A549 (cell line): Measurements from ENCODE around the gene CYP4F3. TPM values are rescaled to one million over a fixed set of nuclear protein-coding genes. Genes with fewer than 3 reads are reported as not detected.
A peak's percentile ranks its signal among the peaks of the same experiment; 100 is the strongest.

Source experiments
- ATAC-seq, 2 experiments: fragments of 200-7000 bp in 1 of 2; fragments of >200 bp in 1 of 2; cut with Nextera tagmentation in 1 of 2; cut with Tn5 transposase in 1 of 2; 3 replicates each; pipeline versions ENCODE4 v1.8.0 to v1.9.1; 2018 to 2020; ENCODE audit warnings: mild to moderate bottlenecking in 1 of 2, moderate library complexity in 1 of 2
- CTCF ChIA-PET: fragments of 300-600 bp; sonication (Branson Sonifier 250); formaldehyde crosslinking; extraction: SDS; loops from one replicate; lab custom pipeline; 2021; ENCODE audit warnings: antibody characterized with exemption, inconsistent platforms; lab: Yijun Ruan, JAX
- POLR2A ChIA-PET: fragments of 350-600 bp; formaldehyde crosslinking; extraction: SDS; loops from one replicate; lab custom pipeline; 2021; ENCODE audit warnings: antibody characterized with exemption, inconsistent platforms; lab: Yijun Ruan, JAX
- DNase-seq, 2 experiments: peaks; one replicate each; pipeline versions ENCODE4 v3.0.0 to v3.0.0-alpha.2; 2011 to 2016; ENCODE audit warnings: low read depth in 1 of 2, low spot score in 1 of 2
- FAIRE-seq: peaks from 2 replicates; lab custom pipeline; 2011; peaks lifted over from hg19 to GRCh38; lab: Jason Lieb, UNC
- H3K27ac ChIP-seq, 2 experiments: fragments of >200 bp; sonication (Bioruptor Twin); formaldehyde crosslinking; 3 replicates each; pipeline ENCODE4 v1.5.1; 2016 to 2017
- H3K4me1 ChIP-seq: fragments of >200 bp; sonication (Bioruptor Twin); formaldehyde crosslinking; 3 replicates; pipeline ENCODE4 v1.6.1; 2016
- H3K4me2 ChIP-seq: fragments of >200 bp; sonication (Bioruptor Twin); formaldehyde crosslinking; 3 replicates; pipeline ENCODE4 v1.6.1; 2016
- H3K4me3 ChIP-seq: fragments of >200 bp; sonication (Bioruptor Twin); formaldehyde crosslinking; 3 replicates; pipeline ENCODE4 v1.5.1; 2016
- H3K9me3 ChIP-seq: fragments of >200 bp; sonication (Bioruptor Twin); formaldehyde crosslinking; 3 replicates; pipeline ENCODE4 v1.6.1; 2016
- BHLHE40 ChIP-seq: IDR thresholded peaks from 2 replicates; pipeline ENCODE4 v1.6.1; 2012; ENCODE audit warnings: low read depth, low read length, inconsistent platforms
- CHD2 ChIP-seq: fragments of 150-350 bp; IDR thresholded peaks from 2 replicates; pipeline ENCODE4 v1.6.1; 2014; ENCODE audit warnings: low read length; ENCODE audit not compliant: partially characterized antibody
- CHD4 ChIP-seq: fragments of 200-600 bp; sonication (generic); IDR thresholded peaks from 2 replicates; pipeline ENCODE4 v1.6.1; 2016; ENCODE audit warnings: antibody characterized with exemption, mild to moderate bottlenecking, borderline replicate concordance
- EHMT2 ChIP-seq: fragments of 200-600 bp; sonication (generic); IDR thresholded peaks from 2 replicates; pipeline ENCODE4 v1.6.1; 2016; ENCODE audit warnings: antibody characterized with exemption, low read depth, mild to moderate bottlenecking, moderate library complexity
- ESRRA ChIP-seq: fragments of 150-350 bp; IDR thresholded peaks from 2 replicates; pipeline ENCODE4 v1.6.1; 2014; ENCODE audit warnings: mild to moderate bottlenecking, low read length, borderline replicate concordance
- FOSB ChIP-seq: fragments of 250-450 bp; sonication (Bioruptor Pico); IDR thresholded peaks from 2 replicates; pipeline ENCODE4 v1.5.0; 2020; ENCODE audit warnings: mild to moderate bottlenecking, moderate library complexity
- GATA3 ChIP-seq: IDR thresholded peaks from 2 replicates; pipeline ENCODE4 v1.6.1; 2012; ENCODE audit warnings: borderline replicate concordance
- HDAC2 ChIP-seq: fragments of 200-600 bp; sonication (generic); IDR thresholded peaks from 2 replicates; pipeline ENCODE4 v1.6.1; 2016
- HOXB13 ChIP-seq: fragments of 250-450 bp; sonication (Bioruptor Pico); IDR thresholded peaks from 2 replicates; pipeline ENCODE4 v1.5.0; 2020; ENCODE audit warnings: low read depth, mild to moderate bottlenecking, moderate library complexity
- JUN ChIP-seq, 2 experiments: fragments of >200 bp; sonication (Bioruptor Twin); formaldehyde crosslinking; IDR thresholded peaks; 2 replicates in 1 of 2; 3 replicates in 1 of 2; pipeline ENCODE4 v1.6.1; 2016 to 2017
- MAFK ChIP-seq: fragments of 450-650 bp; IDR thresholded peaks from 2 replicates; pipeline ENCODE4 v1.6.1; 2014; ENCODE audit not compliant: partially characterized antibody
- NFE2L2 ChIP-seq: fragments of 150-350 bp; conservative IDR thresholded peaks from 2 replicates; pipeline ENCODE4 v1.6.1; 2014; ENCODE audit warnings: low read length
- RARB ChIP-seq: fragments of 250-450 bp; sonication (Bioruptor Pico); IDR thresholded peaks from 2 replicates; pipeline ENCODE4 v1.8.0; 2021; ENCODE audit warnings: mild to moderate bottlenecking, moderate library complexity
- RCOR1 ChIP-seq: fragments of 150-350 bp; IDR thresholded peaks from 2 replicates; pipeline ENCODE4 v1.6.1; 2014; ENCODE audit warnings: antibody characterized with exemption, low read length, low read depth
- TFCP2L1 ChIP-seq: fragments of 250-450 bp; sonication (Bioruptor Pico); IDR thresholded peaks from 2 replicates; pipeline ENCODE4 v1.5.0; 2021; ENCODE audit warnings: mild to moderate bottlenecking
- TP53 ChIP-seq: fragments of 250-450 bp; sonication (Bioruptor Pico); IDR thresholded peaks from 2 replicates; pipeline ENCODE4 v1.5.0; 2021; ENCODE audit warnings: mild to moderate bottlenecking, moderate library complexity
- ZNF302 ChIP-seq: fragments of 250-450 bp; sonication (Bioruptor Pico); IDR thresholded peaks from 2 replicates; pipeline ENCODE4 v1.9.0; 2021; ENCODE audit warnings: inconsistent platforms, mild to moderate bottlenecking, moderate library complexity
- WGBS: methylation state at CpG from one replicate; pipeline ENCODE4 v1.1.6; 2017; ENCODE audit errors: missing lambda C conversion rate; 5-methylcytosine and 5-hydroxymethylcytosine counted together
- polyA plus RNA-seq, 4 experiments: library from polyadenylated mRNA; depleted of rRNA in 3 of 4; stranded (reverse); fragments of >200 nt; fragmentation: RNase III in 1 of 4; extraction: RNeasy Plus Mini Kit Qiagen cat#74134 plus additional on column Dnase treatment in 1 of 4; gene quantifications; 2 replicates in 3 of 4; 3 replicates in 1 of 4; pipeline ENCODE4 v1.2.3, GENCODE V29; 2011 to 2017
- TF ChIP-seq, protein P1 (sequence below): fragments of 150-350 bp; IDR thresholded peaks from 2 replicates; pipeline ENCODE4 v1.6.1; 2014; ENCODE audit warnings: low read depth, mild to moderate bottlenecking, low read length
- TF ChIP-seq, protein P2 (sequence below): IDR thresholded peaks from 2 replicates; pipeline ENCODE4 v1.6.1; 2012
- TF ChIP-seq, protein P3 (sequence below): fragments of 250-450 bp; sonication (Bioruptor Pico); IDR thresholded peaks from 2 replicates; pipeline ENCODE4 v1.5.0; 2021; ENCODE audit warnings: mild to moderate bottlenecking, moderate library complexity, borderline replicate concordance
- TF ChIP-seq, protein P4 (sequence below): fragments of 200-600 bp; sonication (generic); IDR thresholded peaks from 2 replicates; pipeline ENCODE4 v1.6.1; 2016; ENCODE audit warnings: antibody characterized with exemption, mild to moderate bottlenecking, moderate library complexity
- TF ChIP-seq, protein P5 (sequence below): fragments of >200 bp; sonication (Bioruptor Twin); formaldehyde crosslinking; IDR thresholded peaks from 3 replicates; pipeline ENCODE4 v1.6.1; 2016

CYP4F3 gene
- polyA plus RNA-seq, 2 of the 4 experiments (the other 2 are of a cell fraction) = 8.9 to 33.2 TPM

DNA sequence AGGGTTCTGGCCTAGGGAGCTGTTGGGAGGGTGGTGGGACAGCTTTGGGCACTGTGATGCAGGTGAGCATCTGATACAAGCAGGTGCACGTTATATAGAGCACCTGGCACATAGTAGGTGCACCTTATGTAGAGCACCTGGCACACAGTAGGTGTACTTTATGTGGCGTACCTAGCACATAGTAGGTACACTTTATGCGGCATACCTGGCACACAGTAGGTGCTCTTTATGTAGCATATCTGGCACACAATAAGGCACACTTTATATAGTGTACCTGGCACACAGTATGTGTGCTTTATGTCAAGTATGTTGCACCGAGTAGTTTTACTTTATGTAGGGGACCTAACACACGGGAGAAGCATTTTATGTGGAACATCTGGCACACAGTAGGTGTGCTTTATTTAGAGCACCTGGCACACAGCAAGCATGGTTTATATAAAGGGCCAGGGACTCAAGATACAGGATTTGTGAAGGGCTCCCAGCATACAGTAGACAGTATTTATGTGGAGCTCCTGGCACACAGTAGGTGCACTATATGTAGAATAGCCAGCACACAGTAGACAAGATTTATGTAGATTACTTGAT lies 30.6 kb downstream of the CYP4F3 start (continued):
- TF ChIP-seq, protein P1, sequence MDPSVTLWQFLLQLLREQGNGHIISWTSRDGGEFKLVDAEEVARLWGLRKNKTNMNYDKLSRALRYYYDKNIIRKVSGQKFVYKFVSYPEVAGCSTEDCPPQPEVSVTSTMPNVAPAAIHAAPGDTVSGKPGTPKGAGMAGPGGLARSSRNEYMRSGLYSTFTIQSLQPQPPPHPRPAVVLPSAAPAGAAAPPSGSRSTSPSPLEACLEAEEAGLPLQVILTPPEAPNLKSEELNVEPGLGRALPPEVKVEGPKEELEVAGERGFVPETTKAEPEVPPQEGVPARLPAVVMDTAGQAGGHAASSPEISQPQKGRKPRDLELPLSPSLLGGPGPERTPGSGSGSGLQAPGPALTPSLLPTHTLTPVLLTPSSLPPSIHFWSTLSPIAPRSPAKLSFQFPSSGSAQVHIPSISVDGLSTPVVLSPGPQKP = no peak
- TF ChIP-seq TFCP2L1 (CRISPR knock-in tag) (no peak), EHMT2 (no peak), FOSB (CRISPR knock-in tag) (no peak), CHD2 (no peak), RARB (no peak), NFE2L2 (no peak)
- TF ChIP-seq, protein P2, sequence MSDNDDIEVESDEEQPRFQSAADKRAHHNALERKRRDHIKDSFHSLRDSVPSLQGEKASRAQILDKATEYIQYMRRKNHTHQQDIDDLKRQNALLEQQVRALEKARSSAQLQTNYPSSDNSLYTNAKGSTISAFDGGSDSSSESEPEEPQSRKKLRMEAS = no peak
- TF ChIP-seq, protein P3, sequence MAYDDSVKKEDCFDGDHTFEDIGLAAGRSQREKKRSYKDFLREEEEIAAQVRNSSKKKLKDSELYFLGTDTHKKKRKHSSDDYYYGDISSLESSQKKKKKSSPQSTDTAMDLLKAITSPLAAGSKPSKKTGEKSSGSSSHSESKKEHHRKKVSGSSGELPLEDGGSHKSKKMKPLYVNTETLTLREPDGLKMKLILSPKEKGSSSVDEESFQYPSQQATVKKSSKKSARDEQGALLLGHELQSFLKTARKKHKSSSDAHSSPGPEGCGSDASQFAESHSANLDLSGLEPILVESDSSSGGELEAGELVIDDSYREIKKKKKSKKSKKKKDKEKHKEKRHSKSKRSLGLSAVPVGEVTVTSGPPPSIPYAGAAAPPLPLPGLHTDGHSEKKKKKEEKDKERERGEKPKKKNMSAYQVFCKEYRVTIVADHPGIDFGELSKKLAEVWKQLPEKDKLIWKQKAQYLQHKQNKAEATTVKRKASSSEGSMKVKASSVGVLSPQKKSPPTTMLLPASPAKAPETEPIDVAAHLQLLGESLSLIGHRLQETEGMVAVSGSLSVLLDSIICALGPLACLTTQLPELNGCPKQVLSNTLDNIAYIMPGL = no peak

DNA sequence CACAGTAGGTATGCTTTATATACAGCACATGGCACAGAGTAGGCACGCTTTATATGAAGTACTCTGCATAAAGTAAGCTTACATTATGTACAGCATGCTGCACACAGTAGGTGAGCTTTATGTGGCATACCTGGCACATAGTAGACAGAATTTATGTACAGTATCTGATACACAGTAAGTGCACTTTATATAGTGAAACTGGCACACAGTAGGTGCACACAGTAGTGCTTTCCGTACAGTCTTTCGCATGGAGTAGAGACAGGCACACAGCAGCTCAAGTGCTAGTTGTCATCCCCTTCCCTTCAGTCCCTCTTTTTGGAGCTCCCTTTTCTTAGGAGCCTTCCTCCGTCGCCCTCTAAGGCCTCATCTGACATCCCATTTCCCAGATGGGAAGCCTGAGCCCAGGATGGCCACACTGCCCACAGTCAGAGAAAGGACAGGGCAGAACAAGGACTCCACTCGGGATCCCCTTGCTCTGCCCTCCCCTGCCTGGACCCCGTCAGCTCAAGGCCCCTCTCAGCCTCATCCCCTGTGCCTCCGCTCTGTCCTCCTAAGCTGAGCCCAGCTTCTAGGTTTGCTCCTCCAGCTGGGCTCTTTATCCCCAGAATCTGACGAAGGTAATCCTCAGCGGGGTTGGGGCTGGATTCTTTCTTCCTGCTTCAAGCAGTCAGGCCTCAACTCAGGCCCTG lies 31.3 kb downstream of the CYP4F3 start:
- H3K27ac ChIP-seq = peak overlapping the region; percentile 58 to 80
- WGBS = 62% methylated on average over 9 of the region's 10 CpGs
- peaks cover 14% of the 10 kb centered on the region; the same call in 2 of the 3 replicates for H3K4me1 ChIP-seq
- peak in 1 of 2 experiments; percentile 5; a peak in 2 of 6 replicates for ATAC-seq
- TF ChIP-seq CHD4 (0 out of 2 replicates have a peak, but pooled peaks have one; percentile 10), HDAC2 (no peak)
- H3K4me3 ChIP-seq = no peak overlapping the region
- no peaks in the 10 kb centered on the region for H3K9me3 ChIP-seq
- DNase-seq = peak in 1 of 2 experiments; percentile 4
- POLR2A ChIA-PET = no interaction called here
- peak overlapping the region; percentile 58 for H3K4me2 ChIP-seq
- CTCF ChIA-PET = interaction anchor here (1.0 kb wide), 1 partner anchor 41 kb away, joined by 3 read pairs; no protein-coding TSS in a partner anchor
- FAIRE-seq = no peak

- ChIA-PET CTCF (interaction anchor here (0.6 to 1.0 kb wide), 2 partner anchors 42 to 233 kb away, joined by 3 read pairs; no protein-coding TSS in a partner anchor), POLR2A (no interaction called here)
- no peak for TF ChIP-seq MAFK
- TF ChIP-seq BHLHE40 = no peak
- TF ChIP-seq TP53 = no peak
- no peak for TF ChIP-seq NFE2L2
- TF ChIP-seq, protein P4, sequence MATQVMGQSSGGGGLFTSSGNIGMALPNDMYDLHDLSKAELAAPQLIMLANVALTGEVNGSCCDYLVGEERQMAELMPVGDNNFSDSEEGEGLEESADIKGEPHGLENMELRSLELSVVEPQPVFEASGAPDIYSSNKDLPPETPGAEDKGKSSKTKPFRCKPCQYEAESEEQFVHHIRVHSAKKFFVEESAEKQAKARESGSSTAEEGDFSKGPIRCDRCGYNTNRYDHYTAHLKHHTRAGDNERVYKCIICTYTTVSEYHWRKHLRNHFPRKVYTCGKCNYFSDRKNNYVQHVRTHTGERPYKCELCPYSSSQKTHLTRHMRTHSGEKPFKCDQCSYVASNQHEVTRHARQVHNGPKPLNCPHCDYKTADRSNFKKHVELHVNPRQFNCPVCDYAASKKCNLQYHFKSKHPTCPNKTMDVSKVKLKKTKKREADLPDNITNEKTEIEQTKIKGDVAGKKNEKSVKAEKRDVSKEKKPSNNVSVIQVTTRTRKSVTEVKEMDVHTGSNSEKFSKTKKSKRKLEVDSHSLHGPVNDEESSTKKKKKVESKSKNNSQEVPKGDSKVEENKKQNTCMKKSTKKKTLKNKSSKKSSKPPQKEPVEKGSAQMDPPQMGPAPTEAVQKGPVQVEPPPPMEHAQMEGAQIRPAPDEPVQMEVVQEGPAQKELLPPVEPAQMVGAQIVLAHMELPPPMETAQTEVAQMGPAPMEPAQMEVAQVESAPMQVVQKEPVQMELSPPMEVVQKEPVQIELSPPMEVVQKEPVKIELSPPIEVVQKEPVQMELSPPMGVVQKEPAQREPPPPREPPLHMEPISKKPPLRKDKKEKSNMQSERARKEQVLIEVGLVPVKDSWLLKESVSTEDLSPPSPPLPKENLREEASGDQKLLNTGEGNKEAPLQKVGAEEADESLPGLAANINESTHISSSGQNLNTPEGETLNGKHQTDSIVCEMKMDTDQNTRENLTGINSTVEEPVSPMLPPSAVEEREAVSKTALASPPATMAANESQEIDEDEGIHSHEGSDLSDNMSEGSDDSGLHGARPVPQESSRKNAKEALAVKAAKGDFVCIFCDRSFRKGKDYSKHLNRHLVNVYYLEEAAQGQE = no peak
- TF ChIP-seq JUN (IDR thresholded peaks at IDR 0.05) = no peak
- no peak for TF ChIP-seq GATA3
- TF ChIP-seq, protein P5, sequence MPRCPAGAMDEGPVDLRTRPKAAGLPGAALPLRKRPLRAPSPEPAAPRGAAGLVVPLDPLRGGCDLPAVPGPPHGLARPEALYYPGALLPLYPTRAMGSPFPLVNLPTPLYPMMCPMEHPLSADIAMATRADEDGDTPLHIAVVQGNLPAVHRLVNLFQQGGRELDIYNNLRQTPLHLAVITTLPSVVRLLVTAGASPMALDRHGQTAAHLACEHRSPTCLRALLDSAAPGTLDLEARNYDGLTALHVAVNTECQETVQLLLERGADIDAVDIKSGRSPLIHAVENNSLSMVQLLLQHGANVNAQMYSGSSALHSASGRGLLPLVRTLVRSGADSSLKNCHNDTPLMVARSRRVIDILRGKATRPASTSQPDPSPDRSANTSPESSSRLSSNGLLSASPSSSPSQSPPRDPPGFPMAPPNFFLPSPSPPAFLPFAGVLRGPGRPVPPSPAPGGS = no peak
- TF ChIP-seq TFCP2L1 (CRISPR knock-in tag) = no peak
- no peak for TF ChIP-seq RCOR1
- TF ChIP-seq, protein P2 = no peak
- no peak for TF ChIP-seq ZNF302 (CRISPR knock-in tag)
- no peak for TF ChIP-seq CHD2
- no peak for TF ChIP-seq ESRRA
- TF ChIP-seq HOXB13 = no peak
- no peak for TF ChIP-seq EHMT2
- DNase-seq (peak; percentile 36 to 84), FAIRE-seq (no peak), ATAC-seq (peak; percentile 83 to 93)
- Histone ChIP-seq H3K4me2 (peak within 1 kb of the TSS; percentile 58), H3K4me1 (peaks cover 14% of the 10 kb centered on the region; the same call in 2 of the 3 replicates), H3K4me3 (peak within 1 kb of the TSS; percentile 6; the same call in 1 of the 3 replicates), H3K27ac (peak within 1 kb of the TSS; percentile 58 to 80), H3K9me3 (no peaks in the 10 kb centered on the region)
- WGBS = 0% methylated on average over 5 of the region's 6 CpGs
Measured at GRCh38 chr19:15672580-15673175, 32.0 kb downstream of the CYP4F3 start, which contains the start of gene CYP4F12. Gene CYP4F12, plus strand, starts transcription at chr19:15673087. Its CDS starts 443 bp downstream, at chr19:15673530.
